ENCODE measurements around the gene TBCK. TPM values are rescaled to one million over a fixed set of nuclear protein-coding genes. Genes with fewer than 3 reads are reported as not detected.

The TBCK gene
- total RNA-seq, 1 experiment from 2014 or later = 28.6 TPM

DNA sequence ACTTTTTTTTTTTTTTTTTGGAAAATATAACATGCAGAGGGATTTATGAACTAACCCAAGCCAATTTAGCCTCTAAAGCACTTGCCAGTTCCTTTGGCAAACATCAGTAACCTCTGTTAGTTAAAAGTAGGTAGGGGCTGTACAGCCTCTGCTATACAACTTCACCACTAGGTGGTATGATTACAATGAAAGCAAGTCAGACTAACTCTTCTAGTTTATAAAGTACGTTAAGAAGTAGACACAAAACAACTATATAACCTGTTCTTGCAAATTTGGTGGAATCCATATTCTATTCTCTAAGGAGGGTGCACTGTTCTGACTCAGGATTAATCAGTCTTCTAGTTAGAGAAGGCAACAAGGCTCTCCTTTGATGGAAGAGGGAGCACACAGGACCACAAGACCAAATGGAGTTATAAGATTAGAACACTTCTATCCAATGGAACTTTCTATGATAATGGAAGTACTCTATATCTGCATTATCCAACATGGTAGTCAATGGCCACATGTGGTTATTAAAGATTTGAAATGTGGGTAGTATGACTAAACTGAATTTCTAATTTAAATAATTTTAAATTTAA is 13.1 kb upstream of the TBCK start (continued):
- no peak for TF ChIP-seq OVOL2 (CRISPR knock-in tag; IDR thresholded peaks at IDR 0.05; ENCODE audit: borderline replicate concordance)
- TF ChIP-seq, protein P1, sequence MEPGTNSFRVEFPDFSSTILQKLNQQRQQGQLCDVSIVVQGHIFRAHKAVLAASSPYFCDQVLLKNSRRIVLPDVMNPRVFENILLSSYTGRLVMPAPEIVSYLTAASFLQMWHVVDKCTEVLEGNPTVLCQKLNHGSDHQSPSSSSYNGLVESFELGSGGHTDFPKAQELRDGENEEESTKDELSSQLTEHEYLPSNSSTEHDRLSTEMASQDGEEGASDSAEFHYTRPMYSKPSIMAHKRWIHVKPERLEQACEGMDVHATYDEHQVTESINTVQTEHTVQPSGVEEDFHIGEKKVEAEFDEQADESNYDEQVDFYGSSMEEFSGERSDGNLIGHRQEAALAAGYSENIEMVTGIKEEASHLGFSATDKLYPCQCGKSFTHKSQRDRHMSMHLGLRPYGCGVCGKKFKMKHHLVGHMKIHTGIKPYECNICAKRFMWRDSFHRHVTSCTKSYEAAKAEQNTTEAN (CRISPR knock-in tag; IDR thresholded peaks at IDR 0.05) = no peak

GRCh38 chr4:106325800-106326199 is 9.8 kb upstream of the TBCK start:
- Mint-ChIP-seq H3K4me3 (no peak overlapping the region), H3K9me3 (peaks cover 2% of the 10 kb centered on the region; the same call in 1 of the 2 replicates), H3K27me3 (ENCODE audit: low read depth) (no peaks in the 10 kb centered on the region), H3K4me1 (peaks cover 9% of the 10 kb centered on the region), H3K27ac (no peak overlapping the region), H3K36me3 (peaks cover 33% of the 10 kb centered on the region)
- ChIA-PET CTCF (no interaction called here), POLR2A (no interaction called here)
- TF ChIP-seq TCF7 (CRISPR knock-in tag; IDR thresholded peaks at IDR 0.05; ENCODE audit: low read depth) (no peak), USF2 (CRISPR knock-in tag; IDR thresholded peaks at IDR 0.05) (no peak), ZSCAN18 (CRISPR knock-in tag; IDR thresholded peaks at IDR 0.05) (no peak), TEAD4 (CRISPR knock-in tag; IDR thresholded peaks at IDR 0.05) (no peak)
- TF ChIP-seq, protein P2, sequence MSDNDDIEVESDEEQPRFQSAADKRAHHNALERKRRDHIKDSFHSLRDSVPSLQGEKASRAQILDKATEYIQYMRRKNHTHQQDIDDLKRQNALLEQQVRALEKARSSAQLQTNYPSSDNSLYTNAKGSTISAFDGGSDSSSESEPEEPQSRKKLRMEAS (CRISPR knock-in tag; IDR thresholded peaks at IDR 0.05) = no peak
- DNase-seq (ENCODE audit: low spot score) = no peak
- no peak for ATAC-seq

DNA sequence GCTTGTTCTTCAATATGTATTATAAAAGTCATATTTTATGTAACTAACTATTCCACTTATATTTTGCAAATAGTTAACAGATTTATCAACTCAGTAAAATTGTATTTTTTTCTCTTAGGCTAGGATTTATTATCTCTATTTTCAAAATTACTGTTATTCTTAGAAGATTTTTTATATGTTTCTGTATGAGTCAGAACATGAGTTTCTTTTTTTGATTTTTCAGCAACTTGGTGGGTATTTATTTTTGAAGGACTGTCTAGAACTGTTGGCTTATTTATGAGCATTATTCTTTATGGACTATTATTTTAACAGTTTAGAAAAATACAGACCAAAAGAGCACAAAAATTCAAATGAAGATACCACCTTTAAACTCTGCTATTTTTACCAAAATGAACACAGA is 7.1 kb upstream of the TBCK start:
- H3K36me3 Mint-ChIP-seq = peaks cover 33% of the 10 kb centered on the region
- H3K27ac Mint-ChIP-seq = no peak overlapping the region
- ATAC-seq = no peak
- DNase-seq (ENCODE audit: low spot score) = no peak
- H3K4me1 Mint-ChIP-seq = peaks cover 9% of the 10 kb centered on the region
- H3K4me3 Mint-ChIP-seq = no peak overlapping the region
- ChIA-PET CTCF (no interaction called here), POLR2A (no interaction called here)
- no peaks in the 10 kb centered on the region for H3K27me3 Mint-ChIP-seq (ENCODE audit: low read depth)
- H3K9me3 Mint-ChIP-seq = peaks cover 20% of the 10 kb centered on the region
- TF ChIP-seq TP53 (CRISPR knock-in tag; IDR thresholded peaks at IDR 0.05) (no peak), ZNF396 (CRISPR knock-in tag; IDR thresholded peaks at IDR 0.05; ENCODE audit: borderline replicate concordance) (no peak), ZNF423 (CRISPR knock-in tag; IDR thresholded peaks at IDR 0.05) (no peak), TCF7 (CRISPR knock-in tag; IDR thresholded peaks at IDR 0.05; ENCODE audit: low read depth) (no peak), CTCF (IDR thresholded peaks at IDR 0.05) (no peak), PREB (CRISPR knock-in tag; IDR thresholded peaks at IDR 0.05; ENCODE audit: borderline replicate concordance) (no peak), EMX1 (CRISPR knock-in tag; IDR thresholded peaks at IDR 0.05) (no peak), KAT7 (CRISPR knock-in tag; IDR thresholded peaks at IDR 0.05; ENCODE audit: borderline replicate concordance) (no peak), ARID4B (CRISPR knock-in tag; IDR thresholded peaks at IDR 0.05; ENCODE audit: borderline replicate concordance) (no peak)
- TF ChIP-seq, protein P3, sequence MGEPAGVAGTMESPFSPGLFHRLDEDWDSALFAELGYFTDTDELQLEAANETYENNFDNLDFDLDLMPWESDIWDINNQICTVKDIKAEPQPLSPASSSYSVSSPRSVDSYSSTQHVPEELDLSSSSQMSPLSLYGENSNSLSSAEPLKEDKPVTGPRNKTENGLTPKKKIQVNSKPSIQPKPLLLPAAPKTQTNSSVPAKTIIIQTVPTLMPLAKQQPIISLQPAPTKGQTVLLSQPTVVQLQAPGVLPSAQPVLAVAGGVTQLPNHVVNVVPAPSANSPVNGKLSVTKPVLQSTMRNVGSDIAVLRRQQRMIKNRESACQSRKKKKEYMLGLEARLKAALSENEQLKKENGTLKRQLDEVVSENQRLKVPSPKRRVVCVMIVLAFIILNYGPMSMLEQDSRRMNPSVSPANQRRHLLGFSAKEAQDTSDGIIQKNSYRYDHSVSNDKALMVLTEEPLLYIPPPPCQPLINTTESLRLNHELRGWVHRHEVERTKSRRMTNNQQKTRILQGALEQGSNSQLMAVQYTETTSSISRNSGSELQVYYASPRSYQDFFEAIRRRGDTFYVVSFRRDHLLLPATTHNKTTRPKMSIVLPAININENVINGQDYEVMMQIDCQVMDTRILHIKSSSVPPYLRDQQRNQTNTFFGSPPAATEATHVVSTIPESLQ (CRISPR knock-in tag; IDR thresholded peaks at IDR 0.05) = no peak
- TF ChIP-seq, protein P2 (CRISPR knock-in tag; IDR thresholded peaks at IDR 0.05) = no peak

Data from WTC11 (cell line).